HEK293 (cell line): ENCODE measurements around the gene ZNF10.
A peak's percentile ranks its signal among the peaks of the same experiment; 100 is the strongest.

Source experiments
- CTCF ChIP-seq: fragments of 450-650 bp; formaldehyde crosslinking; IDR thresholded peaks from 2 replicates; pipeline ENCODE4 v1.5.1; 2016; ENCODE audit warnings: missing biosample characterization, missing genetic modification characterization
- REST ChIP-seq: fragments of 450-650 bp; formaldehyde crosslinking; IDR thresholded peaks from 2 replicates; pipeline ENCODE4 v1.5.1; 2016; ENCODE audit warnings: missing biosample characterization, missing genetic modification characterization
- ZBTB11 ChIP-seq: fragments of 450-650 bp; formaldehyde crosslinking; conservative IDR thresholded peaks from 2 replicates; pipeline ENCODE4 v1.5.1; 2016; ENCODE audit warnings: low read depth, missing biosample characterization, missing genetic modification characterization
- ZIC2 ChIP-seq: fragments of 450-650 bp; formaldehyde crosslinking; IDR thresholded peaks from 2 replicates; pipeline ENCODE4 v1.5.1; 2016; ENCODE audit warnings: missing biosample characterization, missing genetic modification characterization
- ZNF239 ChIP-seq: fragments of 450-650 bp; formaldehyde crosslinking; IDR thresholded peaks from 2 replicates; pipeline ENCODE4 v1.5.1; 2016; ENCODE audit warnings: missing biosample characterization, missing genetic modification characterization
- ZNF274 ChIP-seq, 2 experiments: fragments of 200-500 bp in 1 of 2; fragments of 450-650 bp in 1 of 2; sonication (Bioruptor generic) in 1 of 2; formaldehyde crosslinking in 1 of 2; IDR thresholded peaks; 2 replicates each; pipeline versions ENCODE4 v1.5.1 to v1.6.1; 2014 to 2016; ENCODE audit warnings: borderline replicate concordance in 1 of 2, inconsistent platforms in 1 of 2, low read length in 1 of 2, missing biosample characterization in 1 of 2, missing genetic modification characterization in 1 of 2
- ZNF354C ChIP-seq: fragments of 450-650 bp; formaldehyde crosslinking; IDR thresholded peaks from 2 replicates; pipeline ENCODE4 v1.5.1; 2016; ENCODE audit warnings: missing biosample characterization, missing genetic modification characterization, low read depth, borderline replicate concordance
- ZNF670 ChIP-seq: fragments of 450-650 bp; formaldehyde crosslinking; IDR thresholded peaks from 2 replicates; pipeline ENCODE4 v1.5.1; 2016; ENCODE audit warnings: missing biosample characterization, missing genetic modification characterization, low read depth
- ZNF785 ChIP-seq: fragments of 450-650 bp; formaldehyde crosslinking; IDR thresholded peaks from 2 replicates; pipeline ENCODE4 v1.5.1; 2016; ENCODE audit warnings: missing biosample characterization, missing genetic modification characterization

- TF ChIP-seq ZIC2 (tag by site-specific recombination) (no peak), ZNF274 (IDR thresholded peaks at IDR 0.05; ENCODE audit: low read length) (peak; percentile 80; the same call in 1 of the 2 replicates), ZNF274 (tag by site-specific recombination; IDR thresholded peaks at IDR 0.05; ENCODE audit: borderline replicate concordance) (peak; percentile 95), ZNF670 (tag by site-specific recombination) (no peak), REST (tag by site-specific recombination) (no peak), ZNF785 (tag by site-specific recombination) (no peak), ZNF354C (tag by site-specific recombination) (no peak), CTCF (tag by site-specific recombination) (no peak), ZNF239 (tag by site-specific recombination) (no peak), ZBTB11 (tag by site-specific recombination) (no peak)
Measured at GRCh38 chr12:133105620-133106019, 24.8 kb upstream of the ZNF10 start.
